Fibroblast of skin of abdomen (primary cell): ENCODE data around the gene CUBN.
A peak's percentile ranks its signal among the peaks of the same experiment; 100 is the strongest.

Experiments
- DNase-seq: peaks from one replicate; pipeline ENCODE4 v3.0.0-alpha.2; 2013

Gene CUBN

GRCh38 chr10:16944402-16944801 lies 185.2 kb downstream of the CUBN start:
- peak; percentile 97 for DNase-seq

- DNase-seq = peak; percentile 62
Measured at GRCh38 chr10:16943295-16944285, 186.0 kb downstream of the CUBN start.

GRCh38 chr10:16942381-16943078 lies 187.1 kb downstream of the CUBN start:
- DNase-seq = no peak

- peak; percentile 58 for DNase-seq
Measured at GRCh38 chr10:16941870-16942269, 187.7 kb downstream of the CUBN start.

GRCh38 chr10:16941067-16941466 lies 188.5 kb downstream of the CUBN start:
- DNase-seq = no peak

GRCh38 chr10:16938952-16939351 lies 190.7 kb downstream of the CUBN start:
- DNase-seq = no peak

- no peak for DNase-seq
Measured at GRCh38 chr10:16934461-16934860, 195.2 kb downstream of the CUBN start.

- DNase-seq = peak; percentile 15
Measured at GRCh38 chr10:16933783-16934182, 195.8 kb downstream of the CUBN start.

GRCh38 chr10:16931930-16932329 lies 197.7 kb downstream of the CUBN start:
- no peak for DNase-seq

GRCh38 chr10:16930540-16930939 lies 199.1 kb downstream of the CUBN start:
- no peak for DNase-seq

- no peak for DNase-seq
Measured at GRCh38 chr10:16929069-16929468, 200.5 kb downstream of the CUBN start.

- peak; percentile 35 for DNase-seq
Measured at GRCh38 chr10:16927546-16927945, 202.1 kb downstream of the CUBN start.

GRCh38 chr10:16923726-16924125 lies 205.9 kb downstream of the CUBN start:
- no peak for DNase-seq

- no peak for DNase-seq
Measured at GRCh38 chr10:16923309-16923708, 206.3 kb downstream of the CUBN start.

- no peak for DNase-seq
Measured at GRCh38 chr10:16919121-16919982, 210.3 kb downstream of the CUBN start.

GRCh38 chr10:16916496-16916895 lies 213.1 kb downstream of the CUBN start:
- no peak for DNase-seq

- DNase-seq = no peak
Measured at GRCh38 chr10:16915300-16915699, 214.3 kb downstream of the CUBN start.

GRCh38 chr10:16913266-16913665 lies 216.3 kb downstream of the CUBN start:
- DNase-seq = no peak

GRCh38 chr10:16910793-16911164 lies 218.8 kb downstream of the CUBN start:
- DNase-seq = peak; percentile 28

- DNase-seq = peak; percentile 24
Measured at GRCh38 chr10:16909961-16910792, 219.4 kb downstream of the CUBN start.

- peak; percentile 93 for DNase-seq
Measured at GRCh38 chr10:16909271-16909767, 220.3 kb downstream of the CUBN start.

GRCh38 chr10:16907687-16908086 lies 221.9 kb downstream of the CUBN start:
- peak; percentile 43 for DNase-seq
